Brain pericyte (primary cell): ENCODE measurements around the gene LHFPL6.

Experiments
- DNase-seq: peaks from one replicate; pipeline ENCODE4 v3.0.0-alpha.2; 2012; ENCODE audit warnings: low read depth, low spot score

LHFPL6 gene

DNA sequence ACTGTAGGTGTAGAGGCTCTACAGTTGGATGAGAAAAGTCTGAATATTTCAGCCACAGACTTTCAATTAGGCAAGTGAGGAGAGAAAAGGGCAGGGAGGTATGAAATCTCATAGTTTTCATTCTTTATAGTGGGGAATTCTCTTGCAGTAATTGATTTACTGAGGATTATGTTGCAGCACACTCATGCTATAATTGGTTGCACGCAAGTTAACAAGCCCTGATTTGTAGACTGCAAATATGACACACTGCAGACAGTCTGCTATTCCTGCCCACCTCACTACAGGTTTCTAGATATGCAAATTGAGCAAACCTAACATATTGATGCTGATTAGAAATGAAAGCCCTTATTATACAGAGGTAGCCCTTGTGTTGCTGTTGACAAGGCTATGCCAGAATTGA, 139.4 kb downstream of the LHFPL6 start:
- no peak for DNase-seq

- DNase-seq: no peak
Measured at GRCh38 chr13:39462906-39463305, 140.1 kb downstream of the LHFPL6 start.

- no peak for DNase-seq
Measured at GRCh38 chr13:39462428-39462827, 140.6 kb downstream of the LHFPL6 start.

DNA sequence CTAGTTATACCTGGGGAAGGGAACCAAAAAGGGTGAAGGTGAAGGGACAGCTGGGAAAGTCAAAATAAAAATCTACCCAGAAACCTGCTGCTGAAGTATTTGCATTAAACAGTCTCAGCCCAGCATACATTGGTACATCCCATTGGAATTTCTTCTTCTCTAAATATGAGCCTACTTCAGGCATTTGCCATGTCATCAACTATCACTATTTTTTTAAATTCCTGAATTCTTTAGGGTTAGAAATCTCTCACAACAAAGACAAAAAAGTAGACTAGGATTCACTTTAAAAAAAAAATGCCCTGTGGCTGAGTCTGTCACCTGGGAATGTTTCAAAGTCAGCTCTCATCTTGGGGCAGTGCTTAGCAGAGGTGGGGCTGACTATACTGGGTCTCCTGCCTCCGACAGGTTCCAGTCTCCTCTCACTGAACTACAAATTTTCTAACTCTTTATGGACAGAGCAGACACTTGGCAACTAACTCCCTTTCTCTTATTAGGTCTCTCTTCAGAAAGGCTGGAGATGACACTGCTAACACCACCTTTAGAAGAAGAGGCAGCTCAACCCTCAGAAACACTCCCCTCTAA, 141.2 kb downstream of the LHFPL6 start:
- no peak for DNase-seq

DNA sequence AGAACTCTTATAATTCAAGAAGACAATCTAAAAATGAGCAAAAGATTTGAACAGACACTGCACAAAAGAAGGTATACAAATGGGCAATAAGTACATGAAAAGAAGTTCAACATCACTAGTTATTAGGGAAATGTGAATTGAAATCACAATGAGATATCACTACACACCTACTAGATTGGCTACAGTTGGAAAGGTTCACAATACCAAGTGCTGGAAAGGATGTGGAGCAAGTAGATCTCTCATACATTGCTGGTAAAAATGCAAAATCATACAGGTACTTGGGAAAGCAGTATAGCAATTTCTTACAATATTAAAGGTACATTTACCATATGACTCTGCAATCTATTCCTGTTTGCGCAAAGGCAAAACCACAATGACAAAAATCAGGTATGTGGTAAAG, 145.7 kb downstream of the LHFPL6 start:
- no peak for DNase-seq

GRCh38 chr13:39455521-39456175, 147.3 kb downstream of the LHFPL6 start:
- DNase-seq: no peak

DNA sequence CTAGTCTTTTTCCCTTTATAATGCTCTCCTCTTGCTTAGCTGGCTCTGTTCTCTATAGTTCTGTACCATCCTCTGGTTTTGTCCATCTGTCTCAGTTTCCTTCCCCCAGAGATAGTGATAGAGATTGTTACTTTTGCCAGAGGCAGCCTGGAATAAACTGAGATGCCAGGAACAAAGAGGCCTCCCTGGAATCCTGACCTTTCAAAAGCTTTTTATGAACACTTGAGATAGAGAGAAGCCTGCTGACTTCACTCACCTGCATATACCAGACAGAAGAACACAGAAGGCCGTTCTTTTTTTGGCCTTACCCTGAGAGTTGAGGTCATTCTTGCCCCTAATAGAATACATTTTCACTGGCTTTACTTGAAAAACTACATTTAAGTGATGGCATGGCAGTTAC, 150.2 kb downstream of the LHFPL6 start:
- no peak for DNase-seq

- DNase-seq: no peak
Measured at GRCh38 chr13:39452417-39452816, 150.6 kb downstream of the LHFPL6 start.

DNA sequence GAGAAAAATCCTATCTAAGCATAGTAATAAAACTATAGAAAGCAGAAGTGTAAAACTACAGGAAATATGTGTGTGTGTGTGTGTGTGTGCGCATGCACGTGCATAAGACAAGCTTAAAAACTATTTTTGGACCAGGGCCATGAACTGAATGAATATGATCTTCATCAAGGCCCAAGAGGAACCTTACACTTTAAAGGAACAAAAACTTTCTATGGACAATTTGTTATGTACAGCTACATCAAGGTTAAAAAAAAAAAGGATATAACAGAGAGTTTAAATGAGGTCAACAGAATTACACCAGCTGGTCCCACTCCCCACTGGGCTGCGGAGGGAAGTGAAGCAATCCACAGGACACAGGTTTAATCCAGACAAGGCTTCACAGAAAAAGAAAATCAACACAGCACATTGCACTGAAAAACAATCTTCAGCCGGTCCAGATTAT, 151.1 kb downstream of the LHFPL6 start:
- DNase-seq: peak; percentile 81

DNA sequence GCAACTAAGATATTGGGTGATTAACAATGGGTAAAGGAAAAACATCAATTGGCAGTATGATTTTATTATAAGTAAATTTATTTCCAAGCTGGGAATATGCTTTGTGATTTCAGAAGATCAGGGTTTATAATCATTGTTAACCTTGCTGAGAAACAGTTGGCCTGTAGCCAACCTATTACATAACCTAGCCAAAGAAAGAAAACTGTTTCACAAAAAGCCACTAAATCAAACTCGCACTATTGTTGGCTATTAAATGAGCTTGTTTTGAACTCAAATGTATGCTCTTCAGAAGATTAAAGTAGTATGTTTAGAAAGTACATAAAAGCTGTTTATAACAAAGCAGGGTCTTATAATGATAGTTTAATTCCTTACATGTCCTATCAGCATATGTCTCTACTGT, 151.7 kb downstream of the LHFPL6 start:
- peak; percentile 25 for DNase-seq

- DNase-seq: no peak
Measured at GRCh38 chr13:39450176-39450575, 152.8 kb downstream of the LHFPL6 start.

GRCh38 chr13:39448834-39449233, 154.2 kb downstream of the LHFPL6 start:
- no peak for DNase-seq

DNA sequence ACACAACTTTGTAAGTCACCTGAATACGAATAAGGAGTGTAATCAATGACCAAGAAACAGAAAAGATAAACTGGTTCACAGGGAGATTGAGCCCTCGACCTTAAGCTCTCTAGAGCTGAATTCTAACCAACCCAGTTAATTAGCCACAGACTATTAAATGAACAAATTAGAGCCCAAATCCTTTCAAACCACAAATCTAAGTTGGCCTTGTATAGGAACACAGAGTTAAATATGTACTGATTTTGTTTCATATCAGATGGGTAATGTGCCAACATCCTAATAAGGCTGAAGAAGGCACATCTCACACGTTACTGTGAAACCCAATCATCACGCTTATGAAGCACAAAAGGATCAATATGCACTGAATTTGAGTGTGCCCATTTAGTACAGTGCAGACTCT, 156.1 kb downstream of the LHFPL6 start:
- DNase-seq: no peak

GRCh38 chr13:39444866-39445265, 158.1 kb downstream of the LHFPL6 start:
- no peak for DNase-seq

DNA sequence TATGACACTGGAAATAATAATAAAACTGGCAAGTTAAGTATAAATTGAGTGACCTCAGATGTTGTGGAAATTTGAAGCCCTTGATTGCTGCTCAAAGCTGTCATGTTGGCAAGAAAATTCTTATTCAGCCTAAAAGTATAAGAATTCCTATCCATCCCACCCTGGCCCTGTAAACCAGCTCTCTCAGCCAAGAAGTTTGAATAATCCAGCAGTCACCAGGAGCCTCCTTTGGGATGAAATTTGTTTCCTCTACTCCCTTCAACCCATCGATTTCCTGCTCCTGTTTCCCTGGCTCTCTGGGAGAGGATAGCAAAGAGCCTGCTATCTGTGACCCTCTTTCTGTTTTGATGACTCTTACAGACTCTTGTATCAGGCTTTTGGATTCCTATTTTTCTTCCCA, 169.3 kb downstream of the LHFPL6 start:
- no peak for DNase-seq

DNA sequence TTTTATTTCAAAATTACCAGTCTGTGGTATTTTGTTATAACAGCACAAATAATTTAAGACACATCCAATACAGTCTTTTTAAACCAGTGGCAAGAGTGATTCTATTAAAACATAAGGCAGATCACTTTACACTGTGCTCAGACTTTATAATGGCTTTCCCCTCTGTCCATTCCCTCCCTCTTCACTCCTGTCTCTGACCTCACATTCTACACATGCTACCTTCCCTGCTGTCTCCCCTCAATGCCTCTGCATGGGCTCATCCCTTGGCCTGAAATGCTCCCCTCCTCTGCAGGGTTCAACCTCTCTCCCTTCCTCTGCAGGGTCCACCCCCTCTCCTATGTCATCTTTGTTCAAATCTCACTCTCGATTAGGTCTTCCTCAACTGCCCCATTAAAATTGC, 170.8 kb downstream of the LHFPL6 start:
- DNase-seq: no peak

- DNase-seq: no peak
Measured at GRCh38 chr13:39422845-39423565, 180.0 kb downstream of the LHFPL6 start.

- DNase-seq: no peak
Measured at GRCh38 chr13:39419876-39420275, 183.1 kb downstream of the LHFPL6 start.

- no peak for DNase-seq
Measured at GRCh38 chr13:39419068-39419467, 183.9 kb downstream of the LHFPL6 start.

- DNase-seq: no peak
Measured at GRCh38 chr13:39418424-39418823, 184.6 kb downstream of the LHFPL6 start.

GRCh38 chr13:39417643-39418042, 185.3 kb downstream of the LHFPL6 start:
- DNase-seq: no peak

DNA sequence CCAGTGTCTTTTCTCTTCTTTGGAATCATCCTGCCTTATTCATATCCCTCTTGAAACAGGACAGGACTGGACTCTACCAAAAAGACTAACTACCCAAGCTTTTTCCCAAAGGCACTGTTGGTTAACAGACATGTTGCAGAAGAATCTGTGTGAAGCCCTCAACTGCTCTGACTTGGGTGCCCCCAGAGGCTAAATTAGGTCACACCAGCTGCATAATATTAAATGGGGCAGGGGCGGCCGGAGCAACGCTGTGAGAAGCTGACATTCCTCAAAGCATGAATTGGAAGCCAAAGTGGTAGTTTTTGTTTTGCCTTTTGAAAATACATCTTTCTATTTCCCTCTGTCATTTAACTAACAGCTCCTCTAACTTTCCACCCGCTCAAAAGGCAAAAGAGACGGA, 185.9 kb downstream of the LHFPL6 start:
- no peak for DNase-seq
